Body of pancreas (tissue), 4 donors: ENCODE data around the gene GDPD5. TPM values are rescaled to one million over a fixed set of nuclear protein-coding genes. Genes with fewer than 3 reads are reported as not detected.

ENCODE experiments used
- ATAC-seq: fragments of 150-250 bp; one replicate; pipeline ENCODE4 v1.9.1; 2016
- DNase-seq, 4 donors: peaks; one replicate each; pipeline ENCODE4 v3.0.0-alpha.2; 2019
- H3K27ac ChIP-seq, 4 donors: fragments of 200-600 bp; sonication (generic); 1 replicate in 3 of 4; 2 replicates in 1 of 4; pipeline versions ENCODE4 v1.5.1 to v1.6.1; 2016 to 2019; ENCODE audit warnings: mild to moderate bottlenecking in 1 of 4, mixed read lengths in 1 of 4, moderate library complexity in 1 of 4
- H3K27me3 ChIP-seq, 2 donors: fragments of 200-600 bp; sonication (generic); one replicate each; pipeline ENCODE4 v1.6.0; 2016; ENCODE audit warnings: mild to moderate bottlenecking in 1 of 2
- H3K36me3 ChIP-seq, 2 donors: fragments of 200-600 bp; sonication (generic); replicated peaks in 1 of 2; 2 replicates each; pipeline ENCODE4 v1.5.1; 2016; ENCODE audit warnings: low read depth in 2 of 2; ENCODE audit not compliant: insufficient read depth in 1 of 2
- H3K4me1 ChIP-seq: fragments of 200-600 bp; sonication (generic); one replicate; pipeline ENCODE4 v1.6.0; 2016
- H3K4me3 ChIP-seq, 2 donors: fragments of 200-600 bp; sonication (generic); 1 replicate in 1 of 2; 2 replicates in 1 of 2; pipeline ENCODE4 v1.5.1; 2016 to 2019
- H3K9me3 ChIP-seq, 3 donors: fragments of 200-600 bp; sonication (generic); 1 replicate in 2 of 3; 2 replicates in 1 of 3; pipeline ENCODE4 v1.5.1; 2016
- CTCF ChIP-seq, 7 experiments: fragments of 450-650 bp in 4 of 7; fragments of 200-600 bp in 3 of 7; sonication (generic) in 3 of 7; IDR thresholded peaks; one replicate each; pipeline ENCODE4 v1.5.1; 2016 to 2019; ENCODE audit warnings: antibody characterized with exemption in 7 of 7
- POLR2A ChIP-seq, 3 donors: fragments of 450-650 bp; IDR thresholded peaks; one replicate each; pipeline ENCODE4 v1.6.1; 2016; ENCODE audit warnings: antibody characterized with exemption in 3 of 3, mild to moderate bottlenecking in 2 of 3
- WGBS, 2 donors: methylation state at CpG; one replicate each; pipeline ENCODE4 v1.1.5; 2017; 5-methylcytosine and 5-hydroxymethylcytosine counted together
- intact Hi-C: fragments of 100-400 bp; cut with DNase I; formaldehyde crosslinking; loops from one replicate; pipeline ENCODE4 v1.15.1; 2023
- total RNA-seq, 2 donors: library from RNA; depleted of rRNA; stranded (reverse); fragments of >200 nt; gene quantifications; one replicate each; pipeline ENCODE4 v1.1.0, GENCODE V29; 2016

GDPD5 gene
- total RNA-seq, 2 donors from 2014 or later = 29.6 to 73.2 TPM

DNA sequence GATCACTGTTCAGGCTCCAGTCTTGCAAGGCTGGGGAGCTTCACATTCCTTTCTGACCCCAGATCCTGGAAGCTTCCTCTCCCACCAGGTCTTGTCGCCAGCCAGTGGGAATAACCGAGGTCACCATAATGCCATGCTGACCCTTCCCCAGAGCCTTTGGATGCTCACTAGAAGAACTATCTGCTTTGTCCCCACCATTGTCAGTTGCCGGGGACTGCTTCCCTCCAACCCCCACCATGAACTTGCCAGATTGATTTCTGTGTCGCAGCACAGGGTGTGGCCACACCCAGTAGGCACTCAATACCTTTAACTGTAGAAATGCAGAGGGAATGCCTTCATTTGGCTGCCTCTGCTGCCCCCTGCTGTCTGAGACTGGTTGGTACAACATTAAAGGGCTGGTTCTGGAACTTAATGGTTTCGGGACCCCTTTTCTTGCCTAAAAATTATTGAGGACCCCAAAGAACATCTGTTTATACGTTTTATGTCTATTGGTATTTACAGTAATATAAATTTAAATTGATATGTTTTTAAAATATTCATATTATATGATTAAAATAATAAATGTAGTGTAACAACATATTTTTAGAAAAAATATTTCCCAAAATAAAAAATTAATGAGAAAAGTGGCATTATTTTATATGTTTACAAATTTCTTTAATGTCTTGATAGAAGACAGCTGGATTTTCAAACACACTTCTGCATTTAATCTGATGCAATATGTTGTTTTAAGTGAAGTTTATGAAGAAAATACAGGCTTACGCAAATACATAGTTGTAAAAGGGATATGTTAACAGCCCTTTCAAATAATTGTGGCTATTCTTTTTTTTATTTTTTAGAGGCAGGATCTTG is 6.7 kb upstream of the GDPD5 start:
- H3K9me3 ChIP-seq = no peaks in the 10 kb centered on the region
- no peaks in the 10 kb centered on the region for H3K36me3 ChIP-seq
- ATAC-seq (peak; percentile 81), DNase-seq (peak; percentile 56 to 79 (median 70))
- peaks cover 3% of the 10 kb centered on the region for H3K4me1 ChIP-seq
- H3K4me3 ChIP-seq = no peak overlapping the region
- H3K27ac ChIP-seq = no peak overlapping the region
- no peaks in the 10 kb centered on the region for H3K27me3 ChIP-seq
- WGBS, 2 donors = 26 to 33% methylated on average over 7 of the region's 7 CpGs
- TF ChIP-seq POLR2A (IDR thresholded peaks at IDR 0.05) = no peak
- TF ChIP-seq CTCF (IDR thresholded peaks at IDR 0.05) = peak; percentile 63 to 92 (median 88)
- intact Hi-C loops = loop anchor here (10.0 kb wide), 1 partner anchor 248 kb away; no protein-coding TSS in a partner anchor

DNA sequence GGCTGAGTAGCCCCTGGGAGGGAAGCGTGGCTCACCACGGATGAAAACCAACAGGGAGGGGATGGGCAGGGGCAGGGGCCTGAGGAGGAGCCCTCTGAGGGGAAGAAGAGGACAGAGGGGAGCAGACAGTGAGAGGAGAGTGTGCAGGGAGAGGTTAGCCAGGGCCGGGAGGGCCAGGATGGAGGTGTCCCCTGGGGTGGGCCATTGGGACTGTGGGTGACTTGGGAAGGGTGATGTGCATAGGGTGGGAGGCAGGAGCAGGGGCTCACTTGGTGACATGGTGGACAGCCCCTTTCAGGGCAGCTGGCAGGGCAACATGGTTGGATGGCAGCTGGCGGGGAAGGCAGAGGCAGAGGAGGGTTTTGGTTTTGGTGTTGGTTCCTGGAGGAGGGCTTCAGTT is 5.6 kb upstream of the GDPD5 start:
- Histone ChIP-seq H3K36me3 (no peaks in the 10 kb centered on the region), H3K4me3 (no peak overlapping the region), H3K9me3 (no peaks in the 10 kb centered on the region), H3K4me1 (peaks cover 6% of the 10 kb centered on the region), H3K27ac (no peak overlapping the region), H3K27me3 (no peaks in the 10 kb centered on the region)
- 66 to 80% methylated on average over 4 of the region's 4 CpGs for WGBS, 2 donors
- no peak for TF ChIP-seq CTCF (IDR thresholded peaks at IDR 0.05)
- no peak for TF ChIP-seq POLR2A (IDR thresholded peaks at IDR 0.05)
- no peak for DNase-seq
- no peak for ATAC-seq
- intact Hi-C loops = loop anchor here (2.0 to 10.0 kb wide), 2 partner anchors 87 to 247 kb away; no protein-coding TSS in a partner anchor

DNA sequence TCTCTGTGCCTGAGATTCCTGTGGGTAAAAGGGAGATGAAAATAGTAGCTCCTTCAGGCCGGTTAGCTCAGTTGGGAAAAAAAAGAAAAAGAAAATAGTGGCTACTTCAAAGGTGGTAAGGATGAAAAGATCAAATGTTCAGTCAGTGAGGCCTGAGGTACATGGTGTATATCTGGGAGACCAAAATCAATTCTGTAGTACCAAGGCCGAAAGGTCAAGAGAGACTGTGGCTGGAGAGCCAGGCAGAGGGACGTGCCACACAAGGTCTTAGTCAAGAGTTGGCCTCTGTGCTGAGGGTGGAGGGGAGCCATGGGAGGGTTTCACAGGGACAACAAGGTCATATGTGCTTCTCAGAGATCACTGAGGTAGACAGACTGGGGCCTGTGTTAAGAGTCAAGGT is 4.8 kb upstream of the GDPD5 start:
- TF ChIP-seq POLR2A (IDR thresholded peaks at IDR 0.05) = no peak
- no peak for TF ChIP-seq CTCF (IDR thresholded peaks at IDR 0.05)
- Histone ChIP-seq H3K36me3 (no peaks in the 10 kb centered on the region), H3K4me1 (peaks cover 10% of the 10 kb centered on the region), H3K27ac (no peak overlapping the region), H3K27me3 (no peaks in the 10 kb centered on the region), H3K4me3 (no peak overlapping the region), H3K9me3 (no peaks in the 10 kb centered on the region)
- ATAC-seq (no peak), DNase-seq (no peak)
- intact Hi-C loops = loop anchor here (2.0 to 10.0 kb wide), 2 partner anchors 86 to 246 kb away; no protein-coding TSS in a partner anchor
- 56 to 63% methylated on average over 3 of the region's 3 CpGs for WGBS, 2 donors

DNA sequence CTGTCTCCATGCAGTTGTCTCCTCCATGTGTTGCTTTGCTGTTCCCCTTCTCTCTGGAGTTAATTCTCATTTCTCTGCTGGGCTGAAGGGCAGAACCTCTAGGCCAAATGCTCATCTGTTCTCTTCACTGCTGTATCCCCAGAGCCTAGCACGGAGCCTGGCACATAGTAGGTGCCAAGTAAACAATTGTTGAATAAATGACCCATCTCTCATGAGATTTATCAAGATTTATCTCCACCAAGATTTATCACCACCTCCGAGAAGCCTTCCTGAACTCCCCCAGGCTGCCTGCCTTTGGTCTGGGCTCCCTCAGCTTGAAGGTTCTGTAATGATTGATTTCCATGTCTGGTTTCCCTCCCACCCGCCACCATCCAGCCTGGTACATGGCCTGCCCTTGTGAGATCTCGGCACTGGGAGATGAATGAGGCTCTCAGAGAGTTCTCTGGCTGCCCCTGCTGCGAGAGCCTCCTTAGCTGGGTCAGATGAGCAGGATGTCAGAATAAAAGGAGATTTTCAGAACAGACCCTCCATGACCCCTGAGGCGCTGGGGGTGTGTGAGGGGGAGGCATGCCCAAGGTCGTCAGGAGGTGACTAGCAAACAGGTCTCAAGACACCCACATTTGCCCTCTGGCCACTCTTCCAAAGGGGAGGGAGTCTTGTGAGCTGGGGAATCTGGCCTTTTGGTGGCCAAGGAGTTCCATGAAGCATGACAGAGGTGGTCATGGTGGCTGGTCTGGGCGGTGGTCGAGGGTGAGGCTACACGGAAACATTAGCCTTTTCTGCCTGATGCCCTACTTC is 2.4 kb upstream of the GDPD5 start:
- no peak for TF ChIP-seq POLR2A (IDR thresholded peaks at IDR 0.05)
- TF ChIP-seq CTCF (IDR thresholded peaks at IDR 0.05) = no peak
- no peaks in the 10 kb centered on the region for H3K36me3 ChIP-seq
- H3K4me3 ChIP-seq = no peak overlapping the region
- intact Hi-C loops = no loop called here
- H3K4me1 ChIP-seq = peaks cover 29% of the 10 kb centered on the region
- DNase-seq (no peak), ATAC-seq (no peak)
- no peaks in the 10 kb centered on the region for H3K9me3 ChIP-seq
- no peaks in the 10 kb centered on the region for H3K27me3 ChIP-seq
- 54 to 58% methylated on average over 9 to 10 of the region's 10 CpGs for WGBS, 2 donors
- H3K27ac ChIP-seq = no peak overlapping the region
